Activated naive CD4-positive, alpha-beta T cell treated with anti-CD3 and anti-CD28 coated beads for 36 hours (primary cell): ENCODE results near the gene DPCD. TPM values are rescaled to one million over a fixed set of nuclear protein-coding genes. Genes with fewer than 3 reads are reported as not detected.
"Not testable (repeated sequence)": the region's sequence is repeated elsewhere in the genome, so short reads cannot be mapped to it uniquely, and the experiment has no call there.

ENCODE experiments used
- CTCF ChIA-PET: fragments of 350-600 bp; sonication (Branson Sonifier 250); formaldehyde crosslinking; loops from one replicate; lab custom pipeline; 2021; ENCODE audit warnings: antibody characterized with exemption; lab: Charles Lee
- DNase-seq: peaks from one replicate; pipeline ENCODE4 v3.0.0-alpha.2; 2020
- H3K27ac Mint-ChIP-seq: one replicate; pipeline ENCODE4 v1.8.0; 2021; ENCODE audit warnings: mild to moderate bottlenecking, mixed read lengths
- H3K27me3 Mint-ChIP-seq: one replicate; pipeline ENCODE4 v1.8.0; 2021; ENCODE audit warnings: low read depth, mixed read lengths
- H3K36me3 Mint-ChIP-seq: one replicate; pipeline ENCODE4 v1.8.0; 2021; ENCODE audit warnings: low read depth, mixed read lengths
- H3K4me1 Mint-ChIP-seq: one replicate; pipeline ENCODE4 v1.8.0; 2021; ENCODE audit warnings: low read depth, mixed read lengths
- H3K4me3 Mint-ChIP-seq: one replicate; pipeline ENCODE4 v1.8.0; 2021; ENCODE audit warnings: mild to moderate bottlenecking, moderate library complexity, mixed read lengths
- H3K9me3 Mint-ChIP-seq: one replicate; pipeline ENCODE4 v1.8.0; 2021; ENCODE audit warnings: mixed read lengths
- intact Hi-C: fragments of 100-400 bp; cut with micrococcal nuclease; formaldehyde crosslinking; loops from one replicate; pipeline ENCODE4 v1.15.1; 2023
- total RNA-seq, 2 experiments: library from RNA; stranded (reverse); gene quantifications; one replicate each; pipeline ENCODE4 v1.2.3, GENCODE V29; 2021

DPCD gene
- total RNA-seq, 2 experiments from 2014 or later, result 13.8 to 14.1 TPM

GRCh38 chr10:101577121-101577871 is 10.8 kb upstream of the DPCD start:
- Mint-ChIP-seq H3K27me3 (no peaks in the 10 kb centered on the region), H3K4me1 (no peaks in the 10 kb centered on the region), H3K4me3 (no peak overlapping the region), H3K36me3 (no peaks in the 10 kb centered on the region), H3K27ac (no peak overlapping the region), H3K9me3 (no peaks in the 10 kb centered on the region)
- intact Hi-C loops, result no loop called here
- CTCF ChIA-PET, result interaction anchor here (0.6 to 3.4 kb wide), 4 partner anchors 7 to 364 kb away, joined by 3 to 12 read pairs (median 4); no protein-coding TSS in a partner anchor
- no peak for DNase-seq

- intact Hi-C loops, result no loop called here
- CTCF ChIA-PET, result interaction anchor here (0.5 to 1.4 kb wide), 3 partner anchors 8 to 641 kb away, joined by 4 read pairs; no protein-coding TSS in a partner anchor
- no peak overlapping the region for H3K27ac Mint-ChIP-seq
- no peaks in the 10 kb centered on the region for H3K27me3 Mint-ChIP-seq
- no peaks in the 10 kb centered on the region for H3K9me3 Mint-ChIP-seq
- no peaks in the 10 kb centered on the region for H3K36me3 Mint-ChIP-seq
- no peak overlapping the region for H3K4me3 Mint-ChIP-seq
- no peaks in the 10 kb centered on the region for H3K4me1 Mint-ChIP-seq
- no peak for DNase-seq
Observed at GRCh38 chr10:101578192-101578591, 9.9 kb upstream of the DPCD start.

- no peaks in the 10 kb centered on the region for H3K36me3 Mint-ChIP-seq
- CTCF ChIA-PET, result interaction anchor here (1.4 kb wide), 1 partner anchor 8 kb away, joined by 4 read pairs; no protein-coding TSS in a partner anchor
Observed at GRCh38 chr10:101578803-101579515, 9.2 kb upstream of the DPCD start.

GRCh38 chr10:101579516-101579870 is 8.6 kb upstream of the DPCD start:
- intact Hi-C loops, result no loop called here
- no peak for DNase-seq
- H3K36me3 Mint-ChIP-seq, result no peaks in the 10 kb centered on the region
- H3K4me1 Mint-ChIP-seq, result peaks cover 2% of the 10 kb centered on the region
- CTCF ChIA-PET, result no interaction called here
- H3K9me3 Mint-ChIP-seq, result no peaks in the 10 kb centered on the region
- H3K27me3 Mint-ChIP-seq, result no peaks in the 10 kb centered on the region
- no peak overlapping the region for H3K4me3 Mint-ChIP-seq
- H3K27ac Mint-ChIP-seq, result no peak overlapping the region

More at GRCh38 chr10:101578803-101579515, 9.2 kb upstream of the DPCD start:
- no peaks in the 10 kb centered on the region for H3K27me3 Mint-ChIP-seq
- no peaks in the 10 kb centered on the region for H3K9me3 Mint-ChIP-seq
- intact Hi-C loops, result no loop called here
- H3K4me1 Mint-ChIP-seq, result no peaks in the 10 kb centered on the region
- DNase-seq, result no peak
- no peak overlapping the region for H3K4me3 Mint-ChIP-seq
- H3K27ac Mint-ChIP-seq, result no peak overlapping the region

GRCh38 chr10:101580486-101581399 is 7.4 kb upstream of the DPCD start:
- Mint-ChIP-seq H3K4me1 (peaks cover 5% of the 10 kb centered on the region), H3K27me3 (no peaks in the 10 kb centered on the region), H3K4me3 (no peak overlapping the region), H3K9me3 (no peaks in the 10 kb centered on the region), H3K36me3 (no peaks in the 10 kb centered on the region), H3K27ac (no peak overlapping the region)
- DNase-seq, result no peak
- CTCF ChIA-PET, result interaction anchor here (0.5 to 0.9 kb wide), 5 partner anchors 10 to 1783 kb away, joined by 3 to 4 read pairs (median 3); no protein-coding TSS in a partner anchor
- intact Hi-C loops, result no loop called here

GRCh38 chr10:101585841-101586240 is 2.3 kb upstream of the DPCD start:
- CTCF ChIA-PET, result interaction anchor here (1.0 to 1.3 kb wide), 3 partner anchors 17 to 444 kb away, joined by 3 to 4 read pairs (median 3); no protein-coding TSS in a partner anchor
- DNase-seq, result no peak
- Mint-ChIP-seq H3K4me3 (peak overlapping the region; percentile 27), H3K27ac (peak overlapping the region; percentile 31), H3K4me1 (peaks cover 21% of the 10 kb centered on the region), H3K9me3 (no peaks in the 10 kb centered on the region), H3K36me3 (no peaks in the 10 kb centered on the region), H3K27me3 (no peaks in the 10 kb centered on the region)
- intact Hi-C loops, result no loop called here

- Mint-ChIP-seq H3K36me3 (no peaks in the 10 kb centered on the region), H3K27me3 (no peaks in the 10 kb centered on the region), H3K4me3 (peak overlapping the region; percentile 91), H3K4me1 (peaks cover 21% of the 10 kb centered on the region), H3K9me3 (no peaks in the 10 kb centered on the region), H3K27ac (no peak overlapping the region)
- no peak for DNase-seq
- intact Hi-C loops, result loop anchor here (1.0 kb wide), 2 partner anchors 192 to 235 kb away; partner anchors contain the start of gene BTRC
- CTCF ChIA-PET, result interaction anchor here (1.3 to 2.1 kb wide), 2 partner anchors 14 to 379 kb away, joined by 3 to 12 read pairs; no protein-coding TSS in a partner anchor
Observed at GRCh38 chr10:101588879-101589278, 758 bp downstream of the DPCD start.

- H3K27me3 Mint-ChIP-seq, H3K4me1 Mint-ChIP-seq, H3K27ac Mint-ChIP-seq, H3K9me3 Mint-ChIP-seq, intact Hi-C loops, H3K4me3 Mint-ChIP-seq, H3K36me3 Mint-ChIP-seq, DNase-seq: not testable (repeated sequence)
- CTCF ChIA-PET, result interaction anchor here (1.3 kb wide), 2 partner anchors 9 to 23 kb away, joined by 4 read pairs; no protein-coding TSS in a partner anchor
Observed at GRCh38 chr10:101593331-101593730, 5.2 kb downstream of the DPCD start.

GRCh38 chr10:101595591-101596433 is 7.7 kb downstream of the DPCD start:
- Mint-ChIP-seq H3K36me3 (no peaks in the 10 kb centered on the region), H3K4me1 (no peaks in the 10 kb centered on the region), H3K9me3 (no peaks in the 10 kb centered on the region), H3K27me3 (no peaks in the 10 kb centered on the region), H3K27ac (no peak overlapping the region), H3K4me3 (no peak overlapping the region)
- CTCF ChIA-PET, result interaction anchor here (0.7 to 4.1 kb wide), 5 partner anchors 9 to 185 kb away, joined by 3 to 16 read pairs (median 5); no protein-coding TSS in a partner anchor
- intact Hi-C loops, result no loop called here
- no peak for DNase-seq

GRCh38 chr10:101597091-101597900 is 9.2 kb downstream of the DPCD start:
- Mint-ChIP-seq H3K36me3 (no peaks in the 10 kb centered on the region), H3K4me3 (no peak overlapping the region)

More at GRCh38 chr10:101597091-101597900, 9.2 kb downstream of the DPCD start:
- intact Hi-C loops, result no loop called here
- no peak overlapping the region for H3K27ac Mint-ChIP-seq
- no peaks in the 10 kb centered on the region for H3K4me1 Mint-ChIP-seq
- CTCF ChIA-PET, result interaction anchor here (1.2 to 4.1 kb wide), 3 partner anchors 10 to 184 kb away, joined by 3 to 16 read pairs (median 5); no protein-coding TSS in a partner anchor
- no peaks in the 10 kb centered on the region for H3K27me3 Mint-ChIP-seq
- DNase-seq, result no peak
- no peaks in the 10 kb centered on the region for H3K9me3 Mint-ChIP-seq
